Left ventricle myocardium inferior (tissue), 1 donor: ENCODE data around the gene SNAP23. TPM values are rescaled to one million over a fixed set of nuclear protein-coding genes. Genes with fewer than 3 reads are reported as not detected.

Experiments
- DNase-seq: peaks from one replicate; pipeline ENCODE4 v3.0.0-alpha.2; 2020
- H3K27ac ChIP-seq: fragments of 200-600 bp; replicated peaks from 2 replicates; pipeline ENCODE4 v1.8.0; 2021
- H3K27me3 ChIP-seq: fragments of 200-600 bp; 2 replicates; pipeline ENCODE4 v1.8.0; 2021; ENCODE audit warnings: low read depth
- H3K36me3 ChIP-seq: fragments of 200-600 bp; 2 replicates; pipeline ENCODE4 v1.8.0; 2021
- H3K4me1 ChIP-seq: fragments of 200-600 bp; 2 replicates; pipeline ENCODE4 v1.8.0; 2021
- H3K4me3 ChIP-seq: fragments of 200-600 bp; 2 replicates; pipeline ENCODE4 v1.8.0; 2021; ENCODE audit warnings: mild to moderate bottlenecking, moderate library complexity
- H3K9me3 ChIP-seq: fragments of 200-600 bp; replicated peaks from 2 replicates; pipeline ENCODE4 v1.8.0; 2021
- CTCF ChIP-seq: fragments of 200-600 bp; IDR thresholded peaks from 2 replicates; pipeline ENCODE4 v1.8.0; 2021; ENCODE audit warnings: antibody characterized with exemption, mild to moderate bottlenecking, borderline replicate concordance
- intact Hi-C: fragments of 100-400 bp; cut with micrococcal nuclease; formaldehyde crosslinking; loops from one replicate; pipeline ENCODE4 v1.11.0; 2022
- total RNA-seq: library from RNA; stranded (reverse); fragmentation: NEBNext Ultra II Directional; extraction: Animal tissue kit (Norgen Biotek cat#: 25700); gene quantifications from one replicate; pipeline ENCODE4 v1.2.1, GENCODE V29; 2021
- donor health status: DM: no; HTN: yes; CAD: no; lungs with severe emphysema.

The SNAP23 gene
- total RNA-seq, 1 donor from 2014 or later = 34.1 TPM

GRCh38 chr15:42581272-42581730 lies 85.9 kb downstream of the SNAP23 start:
- H3K9me3 ChIP-seq = no peaks in the 10 kb centered on the region
- peaks cover 7% of the 10 kb centered on the region for H3K36me3 ChIP-seq
- intact Hi-C loops = no loop called here
- TF ChIP-seq CTCF = no peak
- H3K27me3 ChIP-seq = no peaks in the 10 kb centered on the region
- peaks cover 87% of the 10 kb centered on the region for H3K4me1 ChIP-seq
- DNase-seq = peak; percentile 92
- H3K27ac ChIP-seq = peak overlapping the region; percentile 84
- H3K4me3 ChIP-seq = peak overlapping the region; percentile 65

Other genes with a start within 250 kb of the SNAP23 start
- gene GANC, start 222.4 kb upstream of the SNAP23 start, total RNA-seq = 14.5 TPM
- gene TMEM87A, start 222.2 kb upstream of the SNAP23 start, total RNA-seq = 16.4 TPM
- gene CAPN3, start 136.1 kb upstream of the SNAP23 start, total RNA-seq = 6.0 TPM
- 680 TPM for gene ZNF106, start 4.5 kb upstream of the SNAP23 start, total RNA-seq
- gene LRRC57, start 53.2 kb downstream of the SNAP23 start, total RNA-seq = 15.0 TPM
- 9.9 TPM for gene HAUS2, start 53.2 kb downstream of the SNAP23 start, total RNA-seq
- gene STARD9, start 80.0 kb downstream of the SNAP23 start, total RNA-seq = 4.9 TPM
- 6.2 TPM for gene CDAN1, start 241.5 kb downstream of the SNAP23 start, total RNA-seq